HG02588 (cell line): ENCODE measurements around the gene COL5A2.

Experiments used
- ATAC-seq: cut with Tn5 transposase; IDR thresholded peaks from one replicate; pipeline ENCODE4 v1.9.1; 2021; ENCODE audit warnings: mild to moderate bottlenecking, moderate library complexity; ENCODE audit not compliant: unreplicated experiment

COL5A2 gene

GRCh38 chr2:189150033-189150432 is 29.5 kb downstream of the COL5A2 start:
- no peak for ATAC-seq

- ATAC-seq: no peak
Observed at GRCh38 chr2:189147989-189148388, 31.6 kb downstream of the COL5A2 start.

GRCh38 chr2:189147361-189147760 is 32.2 kb downstream of the COL5A2 start:
- ATAC-seq: no peak

- no peak for ATAC-seq
Observed at GRCh38 chr2:189146553-189146952, 33.0 kb downstream of the COL5A2 start.

- no peak for ATAC-seq
Observed at GRCh38 chr2:189144700-189145211, 34.8 kb downstream of the COL5A2 start.

- ATAC-seq: no peak
Observed at GRCh38 chr2:189143925-189144324, 35.6 kb downstream of the COL5A2 start.

GRCh38 chr2:189142893-189143759 is 36.4 kb downstream of the COL5A2 start:
- ATAC-seq: peak; percentile 97

- ATAC-seq: no peak
Observed at GRCh38 chr2:189138800-189139199, 40.8 kb downstream of the COL5A2 start.

GRCh38 chr2:189137519-189137918 is 42.0 kb downstream of the COL5A2 start:
- no peak for ATAC-seq

GRCh38 chr2:189134485-189134884 is 45.1 kb downstream of the COL5A2 start:
- ATAC-seq: no peak

GRCh38 chr2:189131991-189132390 is 47.6 kb downstream of the COL5A2 start:
- no peak for ATAC-seq

- no peak for ATAC-seq
Observed at GRCh38 chr2:189129971-189130370, 49.6 kb downstream of the COL5A2 start.

GRCh38 chr2:189128970-189129369 is 50.6 kb downstream of the COL5A2 start:
- ATAC-seq: no peak

- ATAC-seq: no peak
Observed at GRCh38 chr2:189127756-189128155, 51.8 kb downstream of the COL5A2 start.

GRCh38 chr2:189125195-189125594 is 54.4 kb downstream of the COL5A2 start:
- no peak for ATAC-seq

- no peak for ATAC-seq
Observed at GRCh38 chr2:189124175-189124574, 55.4 kb downstream of the COL5A2 start.

- no peak for ATAC-seq
Observed at GRCh38 chr2:189118386-189118785, 61.2 kb downstream of the COL5A2 start.

GRCh38 chr2:189116979-189117378 is 62.6 kb downstream of the COL5A2 start:
- ATAC-seq: no peak

- ATAC-seq: no peak
Observed at GRCh38 chr2:189116087-189116486, 63.5 kb downstream of the COL5A2 start.

- no peak for ATAC-seq
Observed at GRCh38 chr2:189115126-189115525, 64.4 kb downstream of the COL5A2 start.

- no peak for ATAC-seq
Observed at GRCh38 chr2:189113963-189114362, 65.6 kb downstream of the COL5A2 start.

GRCh38 chr2:189111063-189111715 is 68.4 kb downstream of the COL5A2 start:
- no peak for ATAC-seq
